BJ (cell line): ENCODE measurements around the gene OGFOD3. TPM values are rescaled to one million over a fixed set of nuclear protein-coding genes. Genes with fewer than 3 reads are reported as not detected.
"Not testable (repeated sequence)": the region's sequence is repeated elsewhere in the genome, so short reads cannot be mapped to it uniquely, and the experiment has no call there.

Experiments used
- CTCF ChIA-PET: fragments of 350-600 bp; formaldehyde crosslinking; extraction: SDS; loops from one replicate; lab custom pipeline; 2021; ENCODE audit warnings: antibody characterized with exemption, inconsistent platforms; lab: Yijun Ruan, JAX
- POLR2A ChIA-PET: fragments of 300-600 bp; sonication (Branson Sonifier 250); formaldehyde crosslinking; extraction: SDS; loops from one replicate; lab custom pipeline; 2021; ENCODE audit warnings: antibody characterized with exemption; lab: Charles Lee
- DNase-seq: peaks from one replicate; pipeline ENCODE4 v3.0.0-alpha.2; 2011; ENCODE audit warnings: low read depth
- H3K27me3 ChIP-seq: 2 replicates; pipeline ENCODE4 v1.6.0; 2011; ENCODE audit warnings: low read length; ENCODE audit not compliant: control insufficient read depth, insufficient read depth
- H3K36me3 ChIP-seq: 2 replicates; pipeline ENCODE4 v1.5.1; 2011; ENCODE audit warnings: low read length; ENCODE audit not compliant: control insufficient read depth, insufficient read depth
- H3K4me3 ChIP-seq: 2 replicates; pipeline ENCODE4 v1.5.1; 2011; ENCODE audit warnings: low read depth, mild to moderate bottlenecking, control low read depth, low read length
- polyA plus RNA-seq: library from polyadenylated mRNA; depleted of rRNA; stranded (reverse); fragments of >200 nt; gene quantifications from 2 replicates; pipeline ENCODE4 v1.2.3, GENCODE V29; 2011
- TF ChIP-seq, protein P1 (sequence below): IDR thresholded peaks from 2 replicates; pipeline ENCODE4 v1.5.1; 2011; ENCODE audit warnings: low read depth, mild to moderate bottlenecking, control low read depth, inconsistent platforms, low read length, moderate library complexity; ENCODE audit not compliant: insufficient read depth

OGFOD3 gene
- polyA plus RNA-seq, 1 experiment: 37.9 TPM

- Histone ChIP-seq H3K27me3 (no peaks in the 10 kb centered on the region), H3K4me3 (peak overlapping the region; percentile 82), H3K36me3 (peaks cover 15% of the 10 kb centered on the region)
- no peak for DNase-seq
- TF ChIP-seq, protein P1, sequence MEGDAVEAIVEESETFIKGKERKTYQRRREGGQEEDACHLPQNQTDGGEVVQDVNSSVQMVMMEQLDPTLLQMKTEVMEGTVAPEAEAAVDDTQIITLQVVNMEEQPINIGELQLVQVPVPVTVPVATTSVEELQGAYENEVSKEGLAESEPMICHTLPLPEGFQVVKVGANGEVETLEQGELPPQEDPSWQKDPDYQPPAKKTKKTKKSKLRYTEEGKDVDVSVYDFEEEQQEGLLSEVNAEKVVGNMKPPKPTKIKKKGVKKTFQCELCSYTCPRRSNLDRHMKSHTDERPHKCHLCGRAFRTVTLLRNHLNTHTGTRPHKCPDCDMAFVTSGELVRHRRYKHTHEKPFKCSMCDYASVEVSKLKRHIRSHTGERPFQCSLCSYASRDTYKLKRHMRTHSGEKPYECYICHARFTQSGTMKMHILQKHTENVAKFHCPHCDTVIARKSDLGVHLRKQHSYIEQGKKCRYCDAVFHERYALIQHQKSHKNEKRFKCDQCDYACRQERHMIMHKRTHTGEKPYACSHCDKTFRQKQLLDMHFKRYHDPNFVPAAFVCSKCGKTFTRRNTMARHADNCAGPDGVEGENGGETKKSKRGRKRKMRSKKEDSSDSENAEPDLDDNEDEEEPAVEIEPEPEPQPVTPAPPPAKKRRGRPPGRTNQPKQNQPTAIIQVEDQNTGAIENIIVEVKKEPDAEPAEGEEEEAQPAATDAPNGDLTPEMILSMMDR: no peak
- ChIA-PET CTCF (interaction anchor here (0.9 kb wide), 1 partner anchor 108 kb away, joined by 3 read pairs; no protein-coding TSS in a partner anchor), POLR2A (interaction anchor here (0.6 kb wide), 1 partner anchor 229 kb away, joined by 4 read pairs; the partner anchor contains the start of gene SLC16A3)
These were observed 39.5 kb upstream of the OGFOD3 start for GRCh38 chr17:82457929-82458178.

DNA sequence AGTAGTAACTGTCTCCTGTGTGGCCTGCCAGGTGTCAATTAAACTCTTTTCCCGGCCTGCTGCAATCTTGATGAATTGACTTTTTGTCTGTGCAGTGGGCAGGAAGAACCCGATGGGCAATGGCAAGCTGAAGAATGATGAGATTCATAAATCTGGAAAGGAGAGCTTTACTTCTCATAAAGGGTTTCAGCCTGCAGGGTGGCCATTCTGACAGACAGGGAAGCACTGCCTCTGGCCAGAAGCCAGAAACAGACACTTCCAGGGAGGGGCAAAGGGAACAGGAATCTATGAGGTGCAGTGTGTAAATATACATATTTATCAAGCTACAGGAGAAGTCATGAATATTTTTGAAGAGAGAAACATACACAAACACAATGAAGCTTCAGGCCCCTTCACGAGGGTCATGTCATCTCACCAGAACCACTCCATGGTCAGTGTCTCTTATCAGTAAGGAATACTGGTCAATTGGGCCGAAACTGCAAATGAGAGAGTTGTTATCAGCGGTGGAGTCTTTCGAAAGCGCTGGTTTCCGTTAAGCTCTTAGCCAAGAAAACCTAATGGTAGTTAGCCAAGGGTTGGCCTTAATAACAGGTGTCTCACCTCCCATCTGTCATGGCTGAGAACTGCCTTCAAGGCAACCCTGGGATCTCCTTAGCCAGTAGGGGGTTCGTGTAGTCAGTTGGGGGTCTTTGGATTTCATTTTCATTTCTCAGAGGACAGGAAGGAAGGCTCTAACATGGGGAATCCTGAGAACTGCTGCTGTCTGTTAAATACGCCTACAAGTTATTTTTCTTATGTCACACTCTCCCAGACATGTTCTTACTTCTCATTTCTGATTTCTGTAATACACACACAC is 38.9 kb upstream of the OGFOD3 start:
- ChIA-PET CTCF (interaction anchor here (0.9 kb wide), 1 partner anchor 108 kb away, joined by 3 read pairs; no protein-coding TSS in a partner anchor), POLR2A (interaction anchor here (0.6 kb wide), 1 partner anchor 24 kb away, joined by 3 read pairs; no protein-coding TSS in a partner anchor)
- peaks cover 12% of the 10 kb centered on the region for H3K36me3 ChIP-seq
- peak overlapping the region; percentile 82 for H3K4me3 ChIP-seq
- H3K27me3 ChIP-seq: no peaks in the 10 kb centered on the region
- TF ChIP-seq, protein P1: no peak
- no peak for DNase-seq

GRCh38 chr17:82453706-82454105 is 35.3 kb upstream of the OGFOD3 start:
- CTCF ChIA-PET, H3K27me3 ChIP-seq, DNase-seq, H3K36me3 ChIP-seq, POLR2A ChIA-PET, H3K4me3 ChIP-seq: not testable (repeated sequence)

DNA sequence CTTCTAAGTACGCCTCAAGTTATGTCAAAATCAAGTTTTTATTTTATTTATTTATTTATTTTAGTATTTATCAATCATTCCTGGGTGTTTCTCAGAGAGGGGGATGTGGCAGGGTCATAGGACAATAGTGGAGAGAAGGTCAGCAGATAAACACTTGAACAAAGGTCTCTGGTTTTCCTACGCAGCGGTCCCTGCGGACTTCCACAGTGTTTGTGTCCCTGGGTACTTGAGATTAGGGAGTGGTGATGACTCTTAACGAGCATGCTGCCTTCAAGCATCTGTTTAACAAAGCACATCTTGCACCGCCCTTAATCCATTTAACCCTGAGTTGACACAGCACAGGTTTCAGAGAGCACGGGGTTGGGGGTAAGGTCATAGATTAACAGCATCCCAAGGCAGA is 34.8 kb upstream of the OGFOD3 start:
- H3K4me3 ChIP-seq, CTCF ChIA-PET, POLR2A ChIA-PET, DNase-seq, H3K27me3 ChIP-seq, H3K36me3 ChIP-seq: not testable (repeated sequence)

DNA sequence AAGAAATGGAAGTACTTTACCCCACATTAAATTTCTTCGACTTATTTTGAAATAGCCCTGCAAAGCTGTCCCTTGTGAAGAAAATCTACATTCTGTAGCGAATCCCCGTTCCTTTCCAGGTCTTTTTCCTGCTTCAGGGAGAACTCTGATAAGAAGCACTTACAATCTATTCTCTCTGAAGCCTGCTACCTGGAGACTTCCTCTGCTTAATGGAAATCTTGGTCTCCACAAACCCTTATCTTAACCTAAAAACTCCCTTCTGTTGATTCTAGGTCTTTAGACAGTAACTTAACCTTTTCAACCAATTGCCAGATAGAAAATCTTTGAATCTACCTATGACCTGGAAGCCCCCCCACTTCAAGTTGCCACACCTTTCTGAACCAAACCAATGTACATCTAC is 33.8 kb upstream of the OGFOD3 start:
- no peak overlapping the region for H3K4me3 ChIP-seq
- ChIA-PET CTCF (no interaction called here), POLR2A (no interaction called here)
- no peaks in the 10 kb centered on the region for H3K27me3 ChIP-seq
- peaks cover 1% of the 10 kb centered on the region; the same call in 1 of the 2 replicates for H3K36me3 ChIP-seq
- TF ChIP-seq, protein P1: no peak
- no peak for DNase-seq

DNA sequence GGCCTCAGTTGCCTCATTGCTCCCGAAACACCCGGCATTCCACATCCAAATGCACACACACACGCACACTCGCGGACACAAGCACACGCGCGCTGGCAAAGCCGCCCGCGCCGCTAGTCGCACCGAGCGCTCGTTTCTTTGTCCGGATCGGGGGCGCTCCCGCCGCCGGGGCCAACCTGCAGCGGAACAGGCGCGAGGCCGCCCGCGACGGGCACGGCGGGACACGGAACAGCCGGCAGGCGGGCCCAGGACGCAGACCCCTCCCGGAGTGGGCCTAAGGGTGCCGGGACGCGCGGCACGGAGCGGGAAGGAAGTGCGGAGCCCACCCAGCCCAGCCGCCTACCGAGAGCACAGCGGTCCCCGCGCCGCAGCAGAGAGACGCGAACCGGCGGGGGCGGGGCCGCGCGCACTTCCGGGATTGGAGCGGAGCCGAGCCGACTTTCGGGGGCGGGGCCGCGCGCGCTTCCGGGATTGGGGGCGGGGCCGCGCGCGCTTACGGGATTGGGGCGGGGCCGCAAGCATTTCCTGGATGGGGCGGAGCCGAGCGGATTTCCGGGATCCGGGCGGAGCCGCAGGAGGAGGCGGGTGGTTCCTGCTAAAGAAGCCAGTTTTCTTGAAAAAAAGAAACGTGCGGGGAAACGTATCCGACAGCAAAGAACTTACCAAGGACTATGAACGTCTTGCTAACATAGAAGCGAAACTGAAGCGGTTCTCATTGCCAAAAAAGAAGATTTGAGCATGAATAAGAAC is 32.1 kb upstream of the OGFOD3 start, which contains the start of gene CYBC1:
Gene CYBC1 (minus strand): TSS at position 396 of the 750 bp plus-strand sequence. CDS start 1,498 bp downstream, outside the sequence.
- POLR2A ChIA-PET: no interaction called here
- DNase-seq: peak; percentile 65
- CTCF ChIA-PET: no interaction called here

More for the DNA sequence above, 32.1 kb upstream of the OGFOD3 start, which contains the start of gene CYBC1:
- H3K27me3 ChIP-seq: no peaks in the 10 kb centered on the region
- peak within 1 kb of the TSS; percentile 89 for H3K4me3 ChIP-seq
- peaks cover 7% of the 10 kb centered on the region for H3K36me3 ChIP-seq
- TF ChIP-seq, protein P1: no peak
